Keratinocyte (primary cell): ENCODE results near the gene SERTAD2.

Experiments used
- CTCF ChIP-seq, 3 experiments: IDR thresholded peaks in 1 of 3; conservative IDR thresholded peaks in 1 of 3; optimal IDR thresholded peaks in 1 of 3; 2 replicates in 2 of 3; 3 replicates in 1 of 3; pipeline versions ENCODE3 to v1.5.1; 2011; ENCODE audit warnings: low read length in 3 of 3, mild to moderate bottlenecking in 3 of 3, moderate library complexity in 2 of 3, control low read depth in 1 of 3, inconsistent platforms in 1 of 3; ENCODE audit not compliant: insufficient read depth in 2 of 3; ENCODE audit errors: extremely low read depth in 1 of 3
- EZH2 ChIP-seq: IDR thresholded peaks from one replicate; pipeline ENCODE4 v1.6.1; 2012; ENCODE audit warnings: inconsistent platforms, mild to moderate bottlenecking, low read length, moderate library complexity

GRCh38 chr2:64639691-64640090 lies 14.0 kb downstream of the SERTAD2 start:
- TF ChIP-seq CTCF (optimal IDR thresholded peaks at IDR 0.05 in 1 of 3, IDR thresholded peaks at IDR 0.05 in 1 of 3, conservative IDR thresholded peaks at IDR 0.05 in 1 of 3; ENCODE audit: extremely low read depth in 1 of 3, insufficient read depth in 2 of 3, low read length in 3 of 3): no peak
- TF ChIP-seq EZH2: no peak
